ENCODE results near the gene RNF149. TPM values are rescaled to one million over a fixed set of nuclear protein-coding genes. Genes with fewer than 3 reads are reported as not detected.

The RNF149 gene
- total and polyA plus RNA-seq, 12 donors, result 31.5 to 98.4 (median 51.7) TPM

- WGBS, 4 donors, result 75 to 93% (median 88%) methylated on average over 6 to 7 of the region's 7 CpGs
Observed at GRCh38 chr2:101351207-101351606, 42.7 kb upstream of the RNF149 start.

DNA sequence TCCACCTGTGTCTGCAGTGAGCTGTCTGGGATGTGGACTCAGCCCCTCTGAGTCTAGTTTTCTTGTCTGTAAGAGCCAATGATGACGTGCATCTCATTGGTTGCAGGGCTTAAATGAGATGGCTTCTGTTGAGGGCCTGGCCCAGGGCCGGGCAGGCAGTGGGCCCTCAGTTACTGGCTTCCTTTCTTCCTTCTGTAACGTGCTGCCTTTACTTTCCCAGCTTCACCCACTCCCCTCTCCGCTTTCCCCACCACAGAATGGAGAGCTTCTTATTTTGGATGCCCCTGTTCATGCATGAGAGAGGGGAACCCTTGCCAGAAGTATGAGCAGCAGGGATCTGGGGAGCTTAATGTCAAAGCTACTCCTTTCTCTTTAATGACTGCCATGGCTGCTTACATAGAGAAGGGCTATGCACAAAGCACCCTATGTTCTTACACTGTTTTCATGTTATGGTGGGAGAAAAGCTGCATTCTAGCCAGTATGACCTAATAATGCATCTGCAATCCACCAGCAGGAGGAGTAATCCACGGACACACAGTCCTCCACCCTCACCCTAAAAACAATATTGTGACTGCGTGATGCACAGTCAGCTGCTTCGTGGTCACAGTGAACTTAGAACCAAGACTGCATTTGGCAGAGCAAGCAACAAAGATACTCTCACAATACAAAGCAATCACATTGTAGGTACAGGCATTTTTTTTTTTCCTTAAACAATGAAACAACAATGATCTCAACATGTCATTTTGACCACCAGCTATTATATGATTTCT is 41.6 kb upstream of the RNF149 start:
- H3K4me1 ChIP-seq (replicated peaks in 1 of 2), result no peaks in the 10 kb centered on the region
- DNase-seq, result peak in 1 of 7 donors; percentile 23
- no peaks in the 10 kb centered on the region for H3K27me3 ChIP-seq
- H3K27ac ChIP-seq, result no peak overlapping the region
- no peaks in the 10 kb centered on the region for H3K36me3 ChIP-seq (replicated peaks in 1 of 2)
- H3K4me3 ChIP-seq, result no peak overlapping the region
- WGBS, 4 donors, result 76 to 88% (median 84%) methylated on average over 6 to 7 of the region's 7 CpGs
- TF ChIP-seq CTCF (IDR thresholded peaks at IDR 0.05) (peak in 1 of 6 experiments; percentile 20), POLR2A (IDR thresholded peaks at IDR 0.05) (no peak)
- intact Hi-C loops (cut with DNase I), result loop anchor here in 1 of 2 donors (10.0 kb wide), 1 partner anchor 485 kb away; no protein-coding TSS in a partner anchor
- no peaks in the 10 kb centered on the region for H3K9me3 ChIP-seq (replicated peaks in 1 of 3)

More at GRCh38 chr2:101351207-101351606, 42.7 kb upstream of the RNF149 start:
- Histone ChIP-seq H3K4me3 (no peak overlapping the region), H3K27ac (no peak overlapping the region), H3K36me3 (replicated peaks in 1 of 2) (no peaks in the 10 kb centered on the region), H3K9me3 (replicated peaks in 1 of 3) (no peaks in the 10 kb centered on the region), H3K27me3 (no peaks in the 10 kb centered on the region), H3K4me1 (replicated peaks in 1 of 2) (no peaks in the 10 kb centered on the region)
- TF ChIP-seq POLR2A (IDR thresholded peaks at IDR 0.05) (no peak), CTCF (IDR thresholded peaks at IDR 0.05) (no peak)
- intact Hi-C loops (cut with DNase I), result no loop called here
- DNase-seq, result no peak

GRCh38 chr2:101348883-101349282 is 40.4 kb upstream of the RNF149 start:
- DNase-seq, result no peak
- TF ChIP-seq CTCF (IDR thresholded peaks at IDR 0.05) (no peak), POLR2A (IDR thresholded peaks at IDR 0.05) (no peak)
- 42 to 73% (median 69%) methylated on average over 1 of the region's 1 CpG for WGBS, 4 donors
- Histone ChIP-seq H3K9me3 (replicated peaks in 1 of 3) (no peaks in the 10 kb centered on the region), H3K4me3 (no peak overlapping the region), H3K27me3 (no peaks in the 10 kb centered on the region), H3K4me1 (replicated peaks in 1 of 2) (no peaks in the 10 kb centered on the region), H3K36me3 (replicated peaks in 1 of 2) (no peaks in the 10 kb centered on the region), H3K27ac (no peak overlapping the region)
- intact Hi-C loops (cut with DNase I), result loop anchor here in 1 of 2 donors (10.0 kb wide), 1 partner anchor 486 kb away; no protein-coding TSS in a partner anchor

GRCh38 chr2:101346909-101347308 is 38.4 kb upstream of the RNF149 start:
- no peak overlapping the region for H3K27ac ChIP-seq
- no peaks in the 10 kb centered on the region for H3K9me3 ChIP-seq (replicated peaks in 1 of 3)
- TF ChIP-seq CTCF (IDR thresholded peaks at IDR 0.05) (no peak), POLR2A (IDR thresholded peaks at IDR 0.05) (no peak)
- H3K27me3 ChIP-seq, result no peaks in the 10 kb centered on the region
- no peak for DNase-seq
- WGBS, 4 donors, result 93 to 99% (median 97%) methylated on average over 3 of the region's 3 CpGs
- no peaks in the 10 kb centered on the region for H3K36me3 ChIP-seq (replicated peaks in 1 of 2)
- H3K4me1 ChIP-seq (replicated peaks in 1 of 2), result no peaks in the 10 kb centered on the region
- no peak overlapping the region for H3K4me3 ChIP-seq
- intact Hi-C loops (cut with DNase I), result loop anchor here in 1 of 2 donors (10.0 kb wide), 1 partner anchor 488 kb away; no protein-coding TSS in a partner anchor

Data from adrenal gland (tissue), 12 donors.